Measurements from ENCODE around the gene PHACTR3. TPM values are rescaled to one million over a fixed set of nuclear protein-coding genes. Genes with fewer than 3 reads are reported as not detected.

Gene PHACTR3
- total RNA-seq, 1 experiment from 2014 or later = not detected

GRCh38 chr20:59787538-59787890 lies 183.2 kb downstream of the PHACTR3 start:
- Histone ChIP-seq H3K9me3 (ENCODE audit: control insufficient read depth, low read depth, low read length) (no peaks in the 10 kb centered on the region), H4K8ac (replicated peaks; ENCODE audit: insufficient read length, low read depth, low read length) (no peak overlapping the region), H3K56ac (ENCODE audit: insufficient read length, low read depth, low read length) (no peak overlapping the region), H3K79me1 (ENCODE audit: insufficient read depth, low read depth, low read length, poor library complexity, severe bottlenecking) (no peaks in the 10 kb centered on the region), H4K5ac (ENCODE audit: insufficient read length, low read depth, low read length) (no peak overlapping the region), H3K23ac (ENCODE audit: insufficient read length, low read depth, low read length) (no peak overlapping the region), H2BK5ac (ENCODE audit: insufficient read length, low read length) (no peak overlapping the region), H3K79me2 (ENCODE audit: insufficient read depth, low read length) (no peaks in the 10 kb centered on the region), H2BK12ac (ENCODE audit: insufficient read length, low read depth, low read length) (no peak overlapping the region), H2AK5ac (ENCODE audit: insufficient read length, low read length) (no peak overlapping the region), H4K91ac (ENCODE audit: insufficient read length, low read depth, low read length) (no peak overlapping the region), H4K20me1 (ENCODE audit: control insufficient read depth, insufficient read depth, insufficient read length) (no peaks in the 10 kb centered on the region), H3K14ac (ENCODE audit: insufficient read depth, low read length) (no peak overlapping the region), H3K23me2 (ENCODE audit: insufficient read length, low read depth, low read length, poor library complexity, severe bottlenecking) (no peaks in the 10 kb centered on the region), H3K18ac (ENCODE audit: insufficient read length, low read depth, low read length) (no peak overlapping the region), H3K27me3 (ENCODE audit: insufficient read depth, low read length) (no peaks in the 10 kb centered on the region), H2BK120ac (ENCODE audit: low read depth, low read length, poor library complexity, severe bottlenecking) (no peak overlapping the region), H3K4me1 (ENCODE audit: insufficient read depth, low read length) (no peaks in the 10 kb centered on the region), H3K9ac (ENCODE audit: extremely low read depth, insufficient read length, low read length) (no peak overlapping the region), H2BK20ac (ENCODE audit: low read depth, low read length, poor library complexity, severe bottlenecking) (no peak overlapping the region), H3K27ac (ENCODE audit: insufficient read length, low read depth, low read length) (no peak overlapping the region), H3T11ph (ENCODE audit: low read length) (no peak overlapping the region), H2AFZ (ENCODE audit: low read length) (no peak overlapping the region), H3K4me2 (ENCODE audit: insufficient read depth, insufficient read length, low read length) (no peak overlapping the region), H3K4ac (ENCODE audit: low read depth, low read length) (no peak overlapping the region), H2BK15ac (ENCODE audit: low read depth, low read length) (no peak overlapping the region)
- no CpG with 5 or more reads among the region's 2 CpGs for WGBS (ENCODE audit: extremely low coverage, insufficient read length, low lambda C conversion rate)
- Mint-ChIP-seq H3K4me1 (peaks cover 0 to 7% of the 10 kb centered on the region in 2 experiments; a peak in 2 of 4 replicates), H3K27ac (no peak overlapping the region), H3K36me3 (ENCODE audit: insufficient read depth in 1 of 3, low read depth in 3 of 3) (no peaks in the 10 kb centered on the region), H3K9me3 (peaks cover 10 to 31% of the 10 kb centered on the region in 2 experiments), H3K4me3 (no peak overlapping the region), H3K27me3 (ENCODE audit: low read depth) (peaks cover 29% of the 10 kb centered on the region)
- no peak for TF ChIP-seq CTCF (conservative IDR thresholded peaks at IDR 0.05)
- peak; percentile 10 for DNase-seq

Data from H9 (cell line).